Psoas muscle (tissue), 8 donors: ENCODE data around the gene RGPD3. TPM values are rescaled to one million over a fixed set of nuclear protein-coding genes. Genes with fewer than 3 reads are reported as not detected.

Experiments used
- ATAC-seq, 4 donors: fragments of 200-7000 bp; cut with Tn5 transposase; one replicate each; pipeline ENCODE4 v1.9.1; 2020; ENCODE audit warnings: moderate library complexity in 3 of 4, mild to moderate bottlenecking in 2 of 4
- DNase-seq, 2 donors: peaks; one replicate each; pipeline ENCODE4 v3.0.0-alpha.2; 2020
- H3K27ac ChIP-seq: fragments of 200-600 bp; one replicate; pipeline ENCODE4 v1.8.0; 2022
- H3K27me3 ChIP-seq, 3 donors: fragments of 200-600 bp in 1 of 3; one replicate each; pipeline versions ENCODE4 v1.6.1 to v1.8.0; 2013 to 2022; ENCODE audit warnings: low read length in 2 of 3, mild to moderate bottlenecking in 2 of 3, moderate library complexity in 1 of 3; ENCODE audit not compliant: insufficient read depth in 3 of 3
- H3K36me3 ChIP-seq, 2 donors: fragments of 200-600 bp in 1 of 2; one replicate each; pipeline versions ENCODE4 v1.6.1 to v1.8.0; 2013 to 2022; ENCODE audit warnings: low read depth in 1 of 2, mild to moderate bottlenecking in 1 of 2, moderate library complexity in 1 of 2; ENCODE audit not compliant: insufficient read depth in 1 of 2
- H3K4me1 ChIP-seq: fragments of 200-600 bp; one replicate; pipeline ENCODE4 v1.8.0; 2022
- H3K4me3 ChIP-seq: fragments of 200-600 bp; one replicate; pipeline ENCODE4 v1.8.0; 2022; ENCODE audit warnings: mild to moderate bottlenecking
- H3K9me3 ChIP-seq: fragments of 200-600 bp; one replicate; pipeline ENCODE4 v1.8.0; 2022
- WGBS, 3 donors: extraction: QIAGEN DNeasy Blood & Tissue Kit; methylation state at CpG; one replicate each; pipeline versions ENCODE4 v1.1.6 to v1.1.7; 2013; 5-methylcytosine and 5-hydroxymethylcytosine counted together
- intact Hi-C, 2 donors: fragments of 100-400 bp; cut with DNase I; formaldehyde crosslinking; loops; one replicate each; pipeline versions ENCODE4 v1.11.0 to v1.14.2; 2022
- polyA plus RNA-seq, 3 donors: library from polyadenylated mRNA; stranded (reverse); fragments of 200-250 nt; gene quantifications; one replicate each; pipeline ENCODE4 v1.2.3, GENCODE V29; 2013
- total RNA-seq, 4 donors: library from RNA; stranded (reverse); fragmentation: NEBNext Ultra II Directional in 2 of 4; extraction: Animal tissue kit (Norgen Biotek cat#: 25700) in 2 of 4; gene quantifications; one replicate each; pipeline versions ENCODE4 v1.2.1 to v1.2.4, GENCODE V29; 2021 to 2023
- TF ChIP-seq, protein P1 (sequence below): fragments of 200-600 bp; IDR thresholded peaks from one replicate; pipeline ENCODE4 v1.8.0; 2022; ENCODE audit warnings: antibody characterized with exemption
- donor health status: healthy with polysubstance abuse.
- donor health status: DM: no; HTN: no; CAD: no; lungs with moderate emphysema.
- donor health status: Bipolar disorder and iron deficiency.
- donor health status: healthy.
- donor health status: DM: yes; HTN: yes; CAD: no.
- donor health status: DM: no; HTN: no; CAD: no.
- donor health status: DM: no; HTN: no; CAD: no.
- donor health status: DM: yes; HTN: yes; CAD: no.

The RGPD3 gene
- total and polyA plus RNA-seq, 7 donors = 0.03 to 0.35 (median 0.11) TPM; not detected in 1

DNA sequence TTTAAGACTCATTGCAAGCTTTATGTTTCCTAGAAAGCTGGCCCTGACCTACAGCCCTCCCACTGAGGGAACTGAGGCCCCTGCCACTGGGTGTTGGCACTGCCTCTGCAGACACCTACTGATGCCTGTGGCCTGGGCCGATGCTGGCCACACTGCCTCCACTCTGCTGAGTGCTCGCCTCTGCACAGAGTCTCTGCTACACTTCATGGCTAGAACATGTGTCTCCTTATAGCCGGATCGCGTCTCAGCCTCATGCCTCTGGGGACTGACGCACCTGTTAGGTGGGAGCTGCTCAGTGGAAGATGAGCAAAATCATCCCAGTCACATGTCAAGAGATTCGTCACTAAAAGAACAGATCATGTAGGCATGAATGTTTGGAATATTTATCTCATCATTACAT is 108.7 kb downstream of the RGPD3 start:
- ATAC-seq (no peak), DNase-seq (no peak)
- Histone ChIP-seq H3K27me3 (peaks cover 0 to 3% (median 0%) of the 10 kb centered on the region in 3 donors), H3K4me3 (no peak overlapping the region), H3K27ac (no peak overlapping the region), H3K9me3 (no peaks in the 10 kb centered on the region), H3K36me3 (no peaks in the 10 kb centered on the region), H3K4me1 (no peaks in the 10 kb centered on the region)
- TF ChIP-seq, protein P1, sequence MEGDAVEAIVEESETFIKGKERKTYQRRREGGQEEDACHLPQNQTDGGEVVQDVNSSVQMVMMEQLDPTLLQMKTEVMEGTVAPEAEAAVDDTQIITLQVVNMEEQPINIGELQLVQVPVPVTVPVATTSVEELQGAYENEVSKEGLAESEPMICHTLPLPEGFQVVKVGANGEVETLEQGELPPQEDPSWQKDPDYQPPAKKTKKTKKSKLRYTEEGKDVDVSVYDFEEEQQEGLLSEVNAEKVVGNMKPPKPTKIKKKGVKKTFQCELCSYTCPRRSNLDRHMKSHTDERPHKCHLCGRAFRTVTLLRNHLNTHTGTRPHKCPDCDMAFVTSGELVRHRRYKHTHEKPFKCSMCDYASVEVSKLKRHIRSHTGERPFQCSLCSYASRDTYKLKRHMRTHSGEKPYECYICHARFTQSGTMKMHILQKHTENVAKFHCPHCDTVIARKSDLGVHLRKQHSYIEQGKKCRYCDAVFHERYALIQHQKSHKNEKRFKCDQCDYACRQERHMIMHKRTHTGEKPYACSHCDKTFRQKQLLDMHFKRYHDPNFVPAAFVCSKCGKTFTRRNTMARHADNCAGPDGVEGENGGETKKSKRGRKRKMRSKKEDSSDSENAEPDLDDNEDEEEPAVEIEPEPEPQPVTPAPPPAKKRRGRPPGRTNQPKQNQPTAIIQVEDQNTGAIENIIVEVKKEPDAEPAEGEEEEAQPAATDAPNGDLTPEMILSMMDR = no peak
- 78 to 83% (median 82%) methylated on average over 7 of the region's 7 CpGs for WGBS, 3 donors
- intact Hi-C loops = no loop called here

DNA sequence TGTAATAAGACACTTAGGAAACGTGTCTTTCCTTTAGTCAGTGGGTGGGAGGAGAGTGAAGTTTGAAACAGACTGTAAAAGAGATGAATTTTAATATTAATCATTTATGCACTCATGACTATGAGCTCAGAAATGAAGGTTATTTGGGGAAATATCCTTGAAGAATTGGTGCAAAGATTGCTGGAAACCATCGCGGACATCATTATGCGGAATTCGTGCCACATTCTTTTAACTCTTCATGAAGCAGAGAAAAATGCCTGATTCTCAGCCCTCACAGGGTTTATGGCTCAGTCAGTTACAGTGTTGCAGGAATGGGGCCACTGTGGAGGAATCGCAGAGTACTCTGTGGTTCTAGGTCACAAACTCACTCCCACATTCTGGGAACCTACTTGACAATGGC is 109.7 kb downstream of the RGPD3 start:
- H3K27ac ChIP-seq = no peak overlapping the region
- H3K36me3 ChIP-seq = no peaks in the 10 kb centered on the region
- H3K4me1 ChIP-seq = no peaks in the 10 kb centered on the region
- peaks cover 0 to 3% (median 0%) of the 10 kb centered on the region in 3 donors for H3K27me3 ChIP-seq
- DNase-seq = no peak
- intact Hi-C loops = no loop called here
- no peak for ATAC-seq
- WGBS, 3 donors = 22 to 36% (median 27%) methylated on average over 6 of the region's 6 CpGs
- TF ChIP-seq, protein P1 = no peak
- no peak overlapping the region for H3K4me3 ChIP-seq
- H3K9me3 ChIP-seq = no peaks in the 10 kb centered on the region

DNA sequence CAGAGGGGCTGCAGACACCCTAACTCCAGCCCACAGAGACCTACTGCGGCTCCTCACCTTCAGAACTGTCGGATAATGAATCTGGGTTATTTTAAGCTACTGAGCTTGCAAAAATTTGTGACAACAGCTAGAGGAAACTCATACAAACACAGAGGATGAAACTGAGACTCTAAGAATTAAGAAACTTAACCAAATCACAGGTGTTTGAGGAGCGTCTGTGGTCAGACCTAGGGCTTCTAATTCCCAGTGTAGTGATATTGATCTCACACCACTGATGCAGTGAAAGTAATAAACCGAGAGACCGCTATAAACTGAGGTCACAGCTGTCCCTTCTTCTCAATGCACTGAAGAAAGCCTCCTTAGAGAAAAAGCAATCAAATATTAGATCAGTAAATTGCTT is 110.1 kb downstream of the RGPD3 start:
- intact Hi-C loops = no loop called here
- TF ChIP-seq, protein P1 = no peak
- Histone ChIP-seq H3K9me3 (no peaks in the 10 kb centered on the region), H3K4me1 (no peaks in the 10 kb centered on the region), H3K4me3 (no peak overlapping the region), H3K36me3 (no peaks in the 10 kb centered on the region), H3K27me3 (peaks cover 0 to 3% (median 0%) of the 10 kb centered on the region in 3 donors), H3K27ac (no peak overlapping the region)
- 44 to 52% (median 45%) methylated on average over 5 of the region's 5 CpGs for WGBS, 3 donors
- DNase-seq (no peak), ATAC-seq (no peak)

DNA sequence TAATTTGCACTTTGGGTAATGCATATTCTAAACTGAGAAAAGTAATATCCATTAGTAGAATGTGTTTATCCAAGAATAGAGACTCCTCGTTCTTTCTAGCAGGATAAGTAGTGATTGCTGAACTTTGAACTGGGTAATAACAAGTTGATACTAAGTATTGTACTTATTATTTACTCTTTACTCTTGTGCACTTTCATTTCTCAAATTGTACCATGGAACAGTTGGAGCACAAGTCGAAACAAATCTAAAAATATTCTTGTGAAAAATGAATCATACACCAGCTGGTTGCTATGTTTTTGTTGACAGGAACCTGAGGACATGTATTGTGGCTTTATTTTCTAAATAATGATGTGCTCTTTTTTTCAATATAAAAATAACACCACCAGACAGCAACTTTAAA is 111.9 kb downstream of the RGPD3 start:
- Histone ChIP-seq H3K4me1 (no peaks in the 10 kb centered on the region), H3K9me3 (no peaks in the 10 kb centered on the region), H3K27me3 (peaks cover 0 to 3% (median 0%) of the 10 kb centered on the region in 3 donors), H3K4me3 (no peak overlapping the region), H3K36me3 (no peaks in the 10 kb centered on the region), H3K27ac (no peak overlapping the region)
- ATAC-seq (no peak), DNase-seq (no peak)
- TF ChIP-seq, protein P1 = no peak
- intact Hi-C loops = no loop called here
- WGBS, 3 donors = 8 to 30% (median 19%) methylated on average over 2 of the region's 2 CpGs

DNA sequence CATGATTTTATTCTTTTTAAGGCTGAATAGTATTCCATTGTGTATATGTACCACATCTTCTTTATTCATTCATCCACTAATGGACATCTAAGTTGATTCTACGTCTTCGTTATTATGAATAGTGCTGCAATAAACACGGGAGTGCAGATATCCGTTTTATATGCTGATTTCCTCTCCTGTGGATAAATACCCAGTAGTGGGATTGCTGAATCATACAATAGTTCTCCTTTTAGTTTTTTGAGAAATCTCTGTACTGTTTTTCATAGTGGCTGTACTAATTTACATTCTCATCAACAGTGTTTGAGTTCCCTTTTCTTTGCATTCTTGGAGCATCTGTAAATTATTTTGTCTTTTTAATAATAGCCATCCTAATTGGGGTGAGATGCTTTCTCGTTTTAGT is 114.5 kb downstream of the RGPD3 start:
- intact Hi-C loops = no loop called here

More for the DNA sequence above, 114.5 kb downstream of the RGPD3 start:
- no peak overlapping the region for H3K27ac ChIP-seq
- WGBS, 3 donors = 85 to 93% (median 86%) methylated on average over 5 of the region's 5 CpGs
- no peaks in the 10 kb centered on the region for H3K36me3 ChIP-seq
- H3K27me3 ChIP-seq = peaks cover 0 to 1% (median 0%) of the 10 kb centered on the region in 3 donors
- ATAC-seq (no peak), DNase-seq (no peak)
- H3K4me3 ChIP-seq = no peak overlapping the region
- TF ChIP-seq, protein P1 = no peak
- H3K4me1 ChIP-seq = no peaks in the 10 kb centered on the region
- no peaks in the 10 kb centered on the region for H3K9me3 ChIP-seq
